ENCODE results near the gene ALDH2. TPM values are rescaled to one million over a fixed set of nuclear protein-coding genes. Genes with fewer than 3 reads are reported as not detected.
"Not testable (repeated sequence)": the region's sequence is repeated elsewhere in the genome, so short reads cannot be mapped to it uniquely, and the experiment has no call there.

Gene ALDH2
- total and polyA plus RNA-seq, 2 donors (not counting 1 experiment from before 2014, with no cell fraction given) = 7.0 to 22.3 TPM

- H3K36me3 ChIP-seq (replicated peaks in 1 of 2; ENCODE audit: control extremely low read depth in 1 of 2, control insufficient read depth in 1 of 2, extremely low read depth in 1 of 2, insufficient read depth in 2 of 2, low read length in 1 of 2) = no peaks in the 10 kb centered on the region
- H3K27ac ChIP-seq (ENCODE audit: low read length in 2 of 2) = no peak overlapping the region
- no peaks in the 10 kb centered on the region for H3K9me3 ChIP-seq (ENCODE audit: control extremely low read depth in 1 of 3, control insufficient read depth in 2 of 3, insufficient read depth in 1 of 3, low read length in 2 of 3)
- no peak overlapping the region for H2AFZ ChIP-seq (ENCODE audit: insufficient read depth, low read depth, low read length, poor library complexity, severe bottlenecking)
- ATAC-seq (ENCODE audit: low read depth) (no peak), DNase-seq (no peak)
- POLR2A ChIA-PET = interaction anchor here (0.7 kb wide), 1 partner anchor 544 kb away, joined by 4 read pairs; no protein-coding TSS in a partner anchor
- 98% methylated on average over 3 of the region's 6 CpGs for WGBS (ENCODE audit: insufficient coverage)
- Mint-ChIP-seq H3K4me3 (no peak overlapping the region), H3K4me1 (peaks cover 7% of the 10 kb centered on the region), H3K27me3 (peaks cover 17% of the 10 kb centered on the region), H3K9me3 (ENCODE audit: insufficient read depth) (no peaks in the 10 kb centered on the region), H3K27ac (no peak overlapping the region)
- H3K4me1 ChIP-seq (ENCODE audit: control insufficient read depth in 2 of 2, insufficient read depth in 2 of 2, low read length in 2 of 2) = peaks cover 0 to 3% of the 10 kb centered on the region in 2 donors
- intact Hi-C loops (cut with micrococcal nuclease) = no loop called here
- CTCF ChIA-PET = interaction anchor here (0.8 to 8.5 kb wide), 4 partner anchors 63 to 143 kb away, joined by 3 to 248 read pairs (median 4); no protein-coding TSS in a partner anchor
- no peak overlapping the region for H3K9ac ChIP-seq (ENCODE audit: low read length)
- H3K4me3 ChIP-seq (ENCODE audit: control extremely low read depth in 1 of 5, extremely low read depth in 1 of 5, insufficient read depth in 1 of 5, low read depth in 2 of 5, low read length in 4 of 5) = no peak overlapping the region
- H3K27me3 ChIP-seq (replicated peaks in 1 of 4; ENCODE audit: control extremely low read depth in 1 of 4, control insufficient read depth in 3 of 4, insufficient read depth in 4 of 4, low read length in 3 of 4) = peaks cover 0 to 5% (median 0%) of the 10 kb centered on the region in 4 experiments
- H4K20me1 ChIP-seq (ENCODE audit: control insufficient read depth, insufficient read depth, low read length, poor library complexity, severe bottlenecking) = no peaks in the 10 kb centered on the region
- H3K79me2 ChIP-seq (ENCODE audit: control insufficient read depth, insufficient read depth, low read length) = no peaks in the 10 kb centered on the region
- H3K4me2 ChIP-seq (replicated peaks; ENCODE audit: low read depth, low read length, poor library complexity, severe bottlenecking) = no peak overlapping the region
- TF ChIP-seq EZH2 (IDR thresholded peaks at IDR 0.05; ENCODE audit: borderline replicate concordance, insufficient read depth, low read depth, low read length, poor library complexity, severe bottlenecking) = no peak
- no peak for TF ChIP-seq CTCF (IDR thresholded peaks at IDR 0.05)
Observed at GRCh38 chr12:111816065-111816615, 49.4 kb downstream of the ALDH2 start.

GRCh38 chr12:111816898-111817297 is 50.2 kb downstream of the ALDH2 start:
- intact Hi-C loops (cut with micrococcal nuclease) = not testable (repeated sequence)

More at GRCh38 chr12:111816898-111817297, 50.2 kb downstream of the ALDH2 start:
- H3K4me2 ChIP-seq (replicated peaks; ENCODE audit: low read depth, low read length, poor library complexity, severe bottlenecking); H4K20me1 ChIP-seq (ENCODE audit: control insufficient read depth, insufficient read depth, low read length, poor library complexity, severe bottlenecking); H3K79me2 ChIP-seq (ENCODE audit: control insufficient read depth, insufficient read depth, low read length); H3K27ac Mint-ChIP-seq; H3K27ac ChIP-seq (ENCODE audit: low read length in 2 of 2); H2AFZ ChIP-seq (ENCODE audit: insufficient read depth, low read depth, low read length, poor library complexity, severe bottlenecking); DNase-seq; H3K27me3 ChIP-seq (replicated peaks in 1 of 4; ENCODE audit: control extremely low read depth in 1 of 4, control insufficient read depth in 3 of 4, insufficient read depth in 4 of 4, low read length in 3 of 4); H3K36me3 ChIP-seq (replicated peaks in 1 of 2; ENCODE audit: control extremely low read depth in 1 of 2, control insufficient read depth in 1 of 2, extremely low read depth in 1 of 2, insufficient read depth in 2 of 2, low read length in 1 of 2); H3K4me3 Mint-ChIP-seq; POLR2A ChIA-PET; H3K4me1 ChIP-seq (ENCODE audit: control insufficient read depth in 2 of 2, insufficient read depth in 2 of 2, low read length in 2 of 2); H3K9me3 ChIP-seq (ENCODE audit: control extremely low read depth in 1 of 3, control insufficient read depth in 2 of 3, insufficient read depth in 1 of 3, low read length in 2 of 3); H3K9ac ChIP-seq (ENCODE audit: low read length); ATAC-seq (ENCODE audit: low read depth); H3K9me3 Mint-ChIP-seq (ENCODE audit: insufficient read depth); H3K4me1 Mint-ChIP-seq; H3K4me3 ChIP-seq (ENCODE audit: control extremely low read depth in 1 of 5, extremely low read depth in 1 of 5, insufficient read depth in 1 of 5, low read depth in 2 of 5, low read length in 4 of 5): not testable (repeated sequence)
- H3K27me3 Mint-ChIP-seq = peaks cover 20% of the 10 kb centered on the region
- CTCF ChIA-PET = interaction anchor here (0.6 to 8.5 kb wide), 3 partner anchors 38 to 124 kb away, joined by 3 to 248 read pairs (median 3); no protein-coding TSS in a partner anchor
- 76% methylated on average over 3 of the region's 3 CpGs for WGBS (ENCODE audit: insufficient coverage)

Measured in B cell (primary cell).